ENCODE measurements around the gene RTN1. TPM values are rescaled to one million over a fixed set of nuclear protein-coding genes. Genes with fewer than 3 reads are reported as not detected.
A peak's percentile ranks its signal among the peaks of the same experiment; 100 is the strongest.
"Not testable (repeated sequence)": the region's sequence is repeated elsewhere in the genome, so short reads cannot be mapped to it uniquely, and the experiment has no call there.

Gene RTN1
- total RNA-seq, 1 experiment from 2014 or later = not detected

- no peak for DNase-seq (ENCODE audit: low spot score)
- in situ Hi-C loops (cut with HindIII; ENCODE audit: low sequenced_read_pairs) = no loop called here
Measured at GRCh38 chr14:59657769-59658168, 212.8 kb downstream of the RTN1 start.

- in situ Hi-C loops (cut with HindIII; ENCODE audit: low sequenced_read_pairs) = no loop called here
- DNase-seq (ENCODE audit: low spot score) = no peak
Measured at GRCh38 chr14:59656473-59656872, 214.1 kb downstream of the RTN1 start.

GRCh38 chr14:59654131-59654530 lies 216.4 kb downstream of the RTN1 start:
- DNase-seq (ENCODE audit: low spot score); in situ Hi-C loops (cut with HindIII; ENCODE audit: low sequenced_read_pairs): not testable (repeated sequence)

- in situ Hi-C loops (cut with HindIII; ENCODE audit: low sequenced_read_pairs); DNase-seq (ENCODE audit: low spot score): not testable (repeated sequence)
Measured at GRCh38 chr14:59646832-59647231, 223.7 kb downstream of the RTN1 start.

- in situ Hi-C loops (cut with HindIII; ENCODE audit: low sequenced_read_pairs) = no loop called here
- no peak for DNase-seq (ENCODE audit: low spot score)
Measured at GRCh38 chr14:59638885-59639284, 231.7 kb downstream of the RTN1 start.

GRCh38 chr14:59634617-59635016 lies 236.0 kb downstream of the RTN1 start:
- DNase-seq (ENCODE audit: low spot score) = no peak
- in situ Hi-C loops (cut with HindIII; ENCODE audit: low sequenced_read_pairs) = no loop called here

GRCh38 chr14:59633486-59633885 lies 237.1 kb downstream of the RTN1 start:
- in situ Hi-C loops (cut with HindIII; ENCODE audit: low sequenced_read_pairs) = no loop called here

GRCh38 chr14:59632381-59632780 lies 238.2 kb downstream of the RTN1 start:
- DNase-seq (ENCODE audit: low spot score) = peak; percentile 57
- in situ Hi-C loops (cut with HindIII; ENCODE audit: low sequenced_read_pairs) = no loop called here

More at GRCh38 chr14:59633486-59633885, 237.1 kb downstream of the RTN1 start:
- DNase-seq (ENCODE audit: low spot score) = no peak

GRCh38 chr14:59631237-59631636 lies 239.3 kb downstream of the RTN1 start:
- in situ Hi-C loops (cut with HindIII; ENCODE audit: low sequenced_read_pairs) = no loop called here
- peak; percentile 42 for DNase-seq (ENCODE audit: low spot score)

GRCh38 chr14:59630288-59630963 lies 240.2 kb downstream of the RTN1 start:
- in situ Hi-C loops (cut with HindIII; ENCODE audit: low sequenced_read_pairs) = no loop called here
- peak; percentile 75 for DNase-seq (ENCODE audit: low spot score)

- in situ Hi-C loops (cut with HindIII; ENCODE audit: low sequenced_read_pairs) = no loop called here
- peak; percentile 74 for DNase-seq (ENCODE audit: low spot score)
Measured at GRCh38 chr14:59629444-59630287, 240.9 kb downstream of the RTN1 start.

- in situ Hi-C loops (cut with HindIII; ENCODE audit: low sequenced_read_pairs) = no loop called here
- peak; percentile 76 for DNase-seq (ENCODE audit: low spot score)
Measured at GRCh38 chr14:59627011-59627520, 243.5 kb downstream of the RTN1 start.

- DNase-seq (ENCODE audit: low spot score) = no peak
- in situ Hi-C loops (cut with HindIII; ENCODE audit: low sequenced_read_pairs) = no loop called here
Measured at GRCh38 chr14:59622631-59623030, 247.9 kb downstream of the RTN1 start.

- no peak for DNase-seq (ENCODE audit: low spot score)
Measured at GRCh38 chr14:59619061-59619460, 251.5 kb downstream of the RTN1 start.

GRCh38 chr14:59601056-59601455 lies 269.5 kb downstream of the RTN1 start:
- in situ Hi-C loops (cut with HindIII; ENCODE audit: low sequenced_read_pairs) = no loop called here
- DNase-seq (ENCODE audit: low spot score) = no peak

More at GRCh38 chr14:59619061-59619460, 251.5 kb downstream of the RTN1 start:
- in situ Hi-C loops (cut with HindIII; ENCODE audit: low sequenced_read_pairs) = no loop called here

- in situ Hi-C loops (cut with HindIII; ENCODE audit: low sequenced_read_pairs) = no loop called here
- DNase-seq (ENCODE audit: low spot score) = no peak
Measured at GRCh38 chr14:59600211-59600945, 270.2 kb downstream of the RTN1 start.

- in situ Hi-C loops (cut with HindIII; ENCODE audit: low sequenced_read_pairs) = no loop called here
- DNase-seq (ENCODE audit: low spot score) = no peak
Measured at GRCh38 chr14:59595071-59595470, 275.5 kb downstream of the RTN1 start.

- in situ Hi-C loops (cut with HindIII; ENCODE audit: low sequenced_read_pairs) = no loop called here
- DNase-seq (ENCODE audit: low spot score) = no peak
Measured at GRCh38 chr14:59591641-59592370, 278.8 kb downstream of the RTN1 start.

- in situ Hi-C loops (cut with HindIII; ENCODE audit: low sequenced_read_pairs) = no loop called here
- DNase-seq (ENCODE audit: low spot score) = no peak
Measured at GRCh38 chr14:59588101-59588500, 282.5 kb downstream of the RTN1 start.
